WTC11 (cell line): ENCODE measurements around the gene FAM13A. TPM values are rescaled to one million over a fixed set of nuclear protein-coding genes. Genes with fewer than 3 reads are reported as not detected.
A peak's percentile ranks its signal among the peaks of the same experiment; 100 is the strongest.

Source experiments
- ATAC-seq: fragments of 200-7000 bp; cut with Tn5 transposase; 2 replicates; pipeline ENCODE4 v1.10.0; 2021; ENCODE audit warnings: mild to moderate bottlenecking, moderate library complexity
- CTCF ChIA-PET: fragments of 300-600 bp; sonication (Branson Sonifier 250); formaldehyde crosslinking; loops from one replicate; lab custom pipeline; 2021; ENCODE audit warnings: antibody characterized with exemption; lab: Charles Lee
- POLR2A ChIA-PET: fragments of 350-600 bp; sonication (Branson Sonifier 250); formaldehyde crosslinking; loops from one replicate; lab custom pipeline; 2021; ENCODE audit warnings: antibody characterized with exemption; lab: Charles Lee
- DNase-seq: peaks from one replicate; pipeline ENCODE4 v3.0.0; 2021; ENCODE audit warnings: low spot score
- H3K27ac Mint-ChIP-seq: 2 replicates; pipeline ENCODE4 v1.8.0; 2021; ENCODE audit warnings: mixed read lengths
- H3K27me3 Mint-ChIP-seq: 2 replicates; pipeline ENCODE4 v1.8.0; 2021; ENCODE audit warnings: low read depth, mild to moderate bottlenecking, moderate library complexity, mixed read lengths
- H3K36me3 Mint-ChIP-seq: 2 replicates; pipeline ENCODE4 v1.8.0; 2021; ENCODE audit warnings: mixed read lengths
- H3K4me1 Mint-ChIP-seq: 2 replicates; pipeline ENCODE4 v1.8.0; 2022; ENCODE audit warnings: mixed read lengths
- H3K4me3 Mint-ChIP-seq: 2 replicates; pipeline ENCODE4 v1.8.0; 2021; ENCODE audit warnings: mild to moderate bottlenecking, moderate library complexity, mixed read lengths
- H3K9me3 Mint-ChIP-seq: 2 replicates; pipeline ENCODE4 v1.8.0; 2021; ENCODE audit warnings: mixed read lengths
- ATF6 ChIP-seq: sonication (generic); formaldehyde crosslinking; IDR thresholded peaks from 2 replicates; pipeline ENCODE4 v1.8.1; 2023; ENCODE audit warnings: mild to moderate bottlenecking, missing genetic modification reagents
- CBFB ChIP-seq: sonication (generic); formaldehyde crosslinking; IDR thresholded peaks from 2 replicates; pipeline ENCODE4 v1.8.1; 2022; ENCODE audit warnings: mild to moderate bottlenecking, low read depth, missing genetic modification reagents
- CREB1 ChIP-seq: sonication (generic); formaldehyde crosslinking; IDR thresholded peaks from 2 replicates; pipeline ENCODE4 v1.8.0; 2023; ENCODE audit warnings: mild to moderate bottlenecking, missing genetic modification reagents
- ERG ChIP-seq: fragments of 250-450 bp; sonication (Bioruptor Pico); IDR thresholded peaks from 2 replicates; pipeline ENCODE4 v1.8.0; 2021; ENCODE audit warnings: mild to moderate bottlenecking
- FOXJ3 ChIP-seq: sonication (generic); formaldehyde crosslinking; IDR thresholded peaks from 2 replicates; pipeline ENCODE4 v1.9.0; 2021; ENCODE audit warnings: missing genetic modification reagents, mild to moderate bottlenecking, borderline replicate concordance
- GTF2I ChIP-seq: fragments of 250-450 bp; sonication (Bioruptor Pico); conservative IDR thresholded peaks from 2 replicates; pipeline ENCODE4 v1.4.0; 2021; ENCODE audit warnings: mild to moderate bottlenecking
- NFYB ChIP-seq: sonication (generic); formaldehyde crosslinking; conservative IDR thresholded peaks from 2 replicates; pipeline ENCODE4 v1.8.0; 2022; ENCODE audit warnings: low read depth, missing genetic modification reagents
- PREB ChIP-seq: sonication (generic); formaldehyde crosslinking; IDR thresholded peaks from 2 replicates; pipeline ENCODE4 v1.8.1; 2022; ENCODE audit warnings: mild to moderate bottlenecking, missing genetic modification reagents, moderate library complexity, borderline replicate concordance
- PRRX2 ChIP-seq: fragments of 250-450 bp; sonication (Bioruptor Pico); IDR thresholded peaks from 2 replicates; pipeline ENCODE4 v1.8.0; 2021; ENCODE audit warnings: mild to moderate bottlenecking
- TCF7 ChIP-seq: sonication (generic); formaldehyde crosslinking; IDR thresholded peaks from 2 replicates; pipeline ENCODE4 v1.8.0; 2022; ENCODE audit warnings: mild to moderate bottlenecking, low read depth, missing genetic modification reagents, moderate library complexity
- TEAD1 ChIP-seq: sonication (generic); formaldehyde crosslinking; IDR thresholded peaks from 2 replicates; pipeline ENCODE4 v1.8.0; 2022; ENCODE audit warnings: mild to moderate bottlenecking, missing genetic modification reagents
- TP53 ChIP-seq: sonication (generic); formaldehyde crosslinking; IDR thresholded peaks from 2 replicates; pipeline ENCODE4 v1.8.1; 2023; ENCODE audit warnings: mild to moderate bottlenecking, missing genetic modification reagents
- ZNF416 ChIP-seq: fragments of 250-450 bp; sonication (Bioruptor Pico); IDR thresholded peaks from 2 replicates; pipeline ENCODE4 v1.9.0; 2021; ENCODE audit warnings: mild to moderate bottlenecking, inconsistent platforms
- ZNF423 ChIP-seq: fragments of 250-450 bp; sonication (Bioruptor Pico); IDR thresholded peaks from 2 replicates; pipeline ENCODE4 v2.1.2; 2022; ENCODE audit warnings: mild to moderate bottlenecking, moderate library complexity
- total RNA-seq: library from RNA; stranded (reverse); gene quantifications from 3 replicates; pipeline ENCODE4 v1.2.3, GENCODE V29; 2021
- TF ChIP-seq, protein P1 (sequence below): sonication (generic); formaldehyde crosslinking; IDR thresholded peaks from 2 replicates; pipeline ENCODE4 v1.8.1; 2022; ENCODE audit warnings: missing genetic modification reagents, borderline replicate concordance
- TF ChIP-seq, protein P2 (sequence below): fragments of 200-600 bp; IDR thresholded peaks from 2 replicates; pipeline ENCODE4 v1.8.0; 2022; ENCODE audit warnings: antibody characterized with exemption
- TF ChIP-seq, protein P3 (sequence below): sonication (generic); formaldehyde crosslinking; IDR thresholded peaks from 2 replicates; pipeline ENCODE4 v1.8.1; 2022; ENCODE audit warnings: mild to moderate bottlenecking, moderate library complexity, missing genetic modification reagents

Gene FAM13A
- total RNA-seq, 1 experiment from 2014 or later, result 14.6 TPM

- POLR2A ChIA-PET, result no interaction called here
- H3K36me3 Mint-ChIP-seq, result peaks cover 5% of the 10 kb centered on the region; the same call in 1 of the 2 replicates
- peaks cover 8% of the 10 kb centered on the region; the same call in 1 of the 2 replicates for H3K9me3 Mint-ChIP-seq
- no peaks in the 10 kb centered on the region for H3K27me3 Mint-ChIP-seq
- H3K27ac Mint-ChIP-seq, result no peak overlapping the region
- CTCF ChIA-PET, result interaction anchor here (0.6 to 1.8 kb wide), 3 partner anchors 93 to 229 kb away, joined by 3 to 6 read pairs (median 3); no protein-coding TSS in a partner anchor
- ATAC-seq, result no peak
- DNase-seq, result no peak
- peaks cover 21% of the 10 kb centered on the region for H3K4me1 Mint-ChIP-seq
- TF ChIP-seq, protein P1, sequence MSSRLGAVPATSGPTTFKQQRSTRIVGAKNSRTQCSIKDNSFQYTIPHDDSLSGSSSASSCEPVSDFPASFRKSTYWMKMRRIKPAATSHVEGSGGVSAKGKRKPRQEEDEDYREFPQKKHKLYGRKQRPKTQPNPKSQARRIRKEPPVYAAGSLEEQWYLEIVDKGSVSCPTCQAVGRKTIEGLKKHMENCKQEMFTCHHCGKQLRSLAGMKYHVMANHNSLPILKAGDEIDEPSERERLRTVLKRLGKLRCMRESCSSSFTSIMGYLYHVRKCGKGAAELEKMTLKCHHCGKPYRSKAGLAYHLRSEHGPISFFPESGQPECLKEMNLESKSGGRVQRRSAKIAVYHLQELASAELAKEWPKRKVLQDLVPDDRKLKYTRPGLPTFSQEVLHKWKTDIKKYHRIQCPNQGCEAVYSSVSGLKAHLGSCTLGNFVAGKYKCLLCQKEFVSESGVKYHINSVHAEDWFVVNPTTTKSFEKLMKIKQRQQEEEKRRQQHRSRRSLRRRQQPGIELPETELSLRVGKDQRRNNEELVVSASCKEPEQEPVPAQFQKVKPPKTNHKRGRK (CRISPR knock-in tag), result no peak
- TF ChIP-seq NFYB (CRISPR knock-in tag) (no peak), ZNF416 (CRISPR knock-in tag) (no peak), CREB1 (no peak), TCF7 (CRISPR knock-in tag) (no peak), PRRX2 (CRISPR knock-in tag) (no peak), ERG (CRISPR knock-in tag) (no peak), GTF2I (CRISPR knock-in tag) (no peak), ATF6 (CRISPR knock-in tag) (no peak), TP53 (CRISPR knock-in tag) (no peak), CBFB (CRISPR knock-in tag) (no peak), FOXJ3 (no peak), ZNF423 (CRISPR knock-in tag) (no peak), TEAD1 (CRISPR knock-in tag) (no peak)
- TF ChIP-seq, protein P2, sequence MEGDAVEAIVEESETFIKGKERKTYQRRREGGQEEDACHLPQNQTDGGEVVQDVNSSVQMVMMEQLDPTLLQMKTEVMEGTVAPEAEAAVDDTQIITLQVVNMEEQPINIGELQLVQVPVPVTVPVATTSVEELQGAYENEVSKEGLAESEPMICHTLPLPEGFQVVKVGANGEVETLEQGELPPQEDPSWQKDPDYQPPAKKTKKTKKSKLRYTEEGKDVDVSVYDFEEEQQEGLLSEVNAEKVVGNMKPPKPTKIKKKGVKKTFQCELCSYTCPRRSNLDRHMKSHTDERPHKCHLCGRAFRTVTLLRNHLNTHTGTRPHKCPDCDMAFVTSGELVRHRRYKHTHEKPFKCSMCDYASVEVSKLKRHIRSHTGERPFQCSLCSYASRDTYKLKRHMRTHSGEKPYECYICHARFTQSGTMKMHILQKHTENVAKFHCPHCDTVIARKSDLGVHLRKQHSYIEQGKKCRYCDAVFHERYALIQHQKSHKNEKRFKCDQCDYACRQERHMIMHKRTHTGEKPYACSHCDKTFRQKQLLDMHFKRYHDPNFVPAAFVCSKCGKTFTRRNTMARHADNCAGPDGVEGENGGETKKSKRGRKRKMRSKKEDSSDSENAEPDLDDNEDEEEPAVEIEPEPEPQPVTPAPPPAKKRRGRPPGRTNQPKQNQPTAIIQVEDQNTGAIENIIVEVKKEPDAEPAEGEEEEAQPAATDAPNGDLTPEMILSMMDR, result no peak
- H3K4me3 Mint-ChIP-seq, result no peak overlapping the region
These were observed 262.8 kb downstream of the FAM13A start for GRCh38 chr4:88794087-88794690.

DNA sequence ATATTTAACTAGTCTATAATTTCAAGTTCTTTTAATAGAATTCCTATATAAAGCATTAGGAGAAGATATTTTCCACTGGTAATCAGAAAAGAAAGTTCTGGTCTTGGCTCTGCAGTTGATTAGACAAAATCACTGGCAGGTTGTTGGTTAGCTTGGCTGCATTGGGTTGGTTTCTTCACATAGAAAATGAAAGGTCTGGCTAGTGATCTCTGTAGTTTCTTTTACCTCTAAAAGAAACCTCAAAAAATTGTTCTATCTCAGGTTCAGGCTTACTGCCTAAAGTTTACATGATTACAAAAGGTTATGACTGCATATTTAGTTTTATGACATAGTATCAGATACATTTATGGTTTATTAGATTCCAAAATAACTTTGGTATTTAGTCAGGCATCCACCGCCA lies 263.5 kb downstream of the FAM13A start:
- no peaks in the 10 kb centered on the region for H3K27me3 Mint-ChIP-seq
- DNase-seq (no peak), ATAC-seq (no peak)
- ChIA-PET CTCF (no interaction called here), POLR2A (interaction anchor here (0.7 kb wide), 1 partner anchor 366 kb away, joined by 3 read pairs; no protein-coding TSS in a partner anchor)
- no peak overlapping the region for H3K4me3 Mint-ChIP-seq
- peaks cover 8% of the 10 kb centered on the region; the same call in 1 of the 2 replicates for H3K9me3 Mint-ChIP-seq
- peak overlapping the region; percentile 35 for H3K27ac Mint-ChIP-seq
- TF ChIP-seq, protein P3, sequence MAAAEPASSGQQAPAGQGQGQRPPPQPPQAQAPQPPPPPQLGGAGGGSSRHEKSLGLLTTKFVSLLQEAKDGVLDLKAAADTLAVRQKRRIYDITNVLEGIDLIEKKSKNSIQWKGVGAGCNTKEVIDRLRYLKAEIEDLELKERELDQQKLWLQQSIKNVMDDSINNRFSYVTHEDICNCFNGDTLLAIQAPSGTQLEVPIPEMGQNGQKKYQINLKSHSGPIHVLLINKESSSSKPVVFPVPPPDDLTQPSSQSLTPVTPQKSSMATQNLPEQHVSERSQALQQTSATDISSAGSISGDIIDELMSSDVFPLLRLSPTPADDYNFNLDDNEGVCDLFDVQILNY (CRISPR knock-in tag), result no peak
- TF ChIP-seq PREB, result no peak
- H3K36me3 Mint-ChIP-seq, result peaks cover 5% of the 10 kb centered on the region; the same call in 1 of the 2 replicates
- peaks cover 21% of the 10 kb centered on the region for H3K4me1 Mint-ChIP-seq
